ENCODE data around the gene PRM1. TPM values are rescaled to one million over a fixed set of nuclear protein-coding genes. Genes with fewer than 3 reads are reported as not detected.

PRM1 gene
- total and polyA plus RNA-seq, 2 of the 13 experiments (the other 11 are each of a cell fraction or from before 2014, with no cell fraction given): not detected

DNA sequence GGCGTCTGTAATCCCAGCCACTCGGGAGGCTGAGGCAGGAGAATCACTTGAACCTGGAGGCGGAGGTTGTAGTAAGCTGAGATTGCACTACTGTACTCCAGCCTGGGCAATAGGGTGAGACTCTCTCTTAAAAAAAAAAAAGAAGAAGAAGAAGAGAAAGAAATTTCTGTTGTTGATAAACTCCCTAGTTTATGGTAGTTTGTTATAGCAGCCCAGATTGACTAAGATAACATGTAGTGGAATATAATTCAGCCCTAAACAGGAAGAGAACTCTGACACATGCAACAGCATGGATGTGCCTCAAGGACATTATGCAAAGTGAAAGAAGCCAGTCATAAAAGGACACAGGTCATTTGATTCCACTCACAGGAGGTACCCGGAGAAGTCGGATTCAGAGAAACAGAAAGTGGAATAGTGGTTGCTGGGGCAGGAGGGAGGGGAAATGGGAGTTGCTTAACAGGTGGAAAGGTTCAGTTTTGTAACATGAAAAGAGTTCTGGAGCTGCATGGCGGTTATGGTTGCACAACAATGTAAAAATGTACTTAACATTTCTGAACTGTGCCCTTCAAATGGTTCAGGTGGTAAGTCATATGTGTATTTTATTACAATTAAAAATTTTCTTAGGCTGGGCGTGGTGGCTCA lies 26.0 kb upstream of the PRM1 start (continued):
- TF ChIP-seq, protein P1, sequence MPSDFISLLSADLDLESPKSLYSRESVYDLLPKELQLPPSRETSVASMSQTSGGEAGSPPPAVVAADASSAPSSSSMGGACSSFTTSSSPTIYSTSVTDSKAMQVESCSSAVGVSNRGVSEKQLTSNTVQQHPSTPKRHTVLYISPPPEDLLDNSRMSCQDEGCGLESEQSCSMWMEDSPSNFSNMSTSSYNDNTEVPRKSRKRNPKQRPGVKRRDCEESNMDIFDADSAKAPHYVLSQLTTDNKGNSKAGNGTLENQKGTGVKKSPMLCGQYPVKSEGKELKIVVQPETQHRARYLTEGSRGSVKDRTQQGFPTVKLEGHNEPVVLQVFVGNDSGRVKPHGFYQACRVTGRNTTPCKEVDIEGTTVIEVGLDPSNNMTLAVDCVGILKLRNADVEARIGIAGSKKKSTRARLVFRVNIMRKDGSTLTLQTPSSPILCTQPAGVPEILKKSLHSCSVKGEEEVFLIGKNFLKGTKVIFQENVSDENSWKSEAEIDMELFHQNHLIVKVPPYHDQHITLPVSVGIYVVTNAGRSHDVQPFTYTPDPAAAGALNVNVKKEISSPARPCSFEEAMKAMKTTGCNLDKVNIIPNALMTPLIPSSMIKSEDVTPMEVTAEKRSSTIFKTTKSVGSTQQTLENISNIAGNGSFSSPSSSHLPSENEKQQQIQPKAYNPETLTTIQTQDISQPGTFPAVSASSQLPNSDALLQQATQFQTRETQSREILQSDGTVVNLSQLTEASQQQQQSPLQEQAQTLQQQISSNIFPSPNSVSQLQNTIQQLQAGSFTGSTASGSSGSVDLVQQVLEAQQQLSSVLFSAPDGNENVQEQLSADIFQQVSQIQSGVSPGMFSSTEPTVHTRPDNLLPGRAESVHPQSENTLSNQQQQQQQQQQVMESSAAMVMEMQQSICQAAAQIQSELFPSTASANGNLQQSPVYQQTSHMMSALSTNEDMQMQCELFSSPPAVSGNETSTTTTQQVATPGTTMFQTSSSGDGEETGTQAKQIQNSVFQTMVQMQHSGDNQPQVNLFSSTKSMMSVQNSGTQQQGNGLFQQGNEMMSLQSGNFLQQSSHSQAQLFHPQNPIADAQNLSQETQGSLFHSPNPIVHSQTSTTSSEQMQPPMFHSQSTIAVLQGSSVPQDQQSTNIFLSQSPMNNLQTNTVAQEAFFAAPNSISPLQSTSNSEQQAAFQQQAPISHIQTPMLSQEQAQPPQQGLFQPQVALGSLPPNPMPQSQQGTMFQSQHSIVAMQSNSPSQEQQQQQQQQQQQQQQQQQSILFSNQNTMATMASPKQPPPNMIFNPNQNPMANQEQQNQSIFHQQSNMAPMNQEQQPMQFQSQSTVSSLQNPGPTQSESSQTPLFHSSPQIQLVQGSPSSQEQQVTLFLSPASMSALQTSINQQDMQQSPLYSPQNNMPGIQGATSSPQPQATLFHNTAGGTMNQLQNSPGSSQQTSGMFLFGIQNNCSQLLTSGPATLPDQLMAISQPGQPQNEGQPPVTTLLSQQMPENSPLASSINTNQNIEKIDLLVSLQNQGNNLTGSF (CRISPR knock-in tag; IDR thresholded peaks at IDR 0.05): 0 out of 2 replicates have a peak, but pooled peaks have one; percentile 15
- TF ChIP-seq, protein P2, sequence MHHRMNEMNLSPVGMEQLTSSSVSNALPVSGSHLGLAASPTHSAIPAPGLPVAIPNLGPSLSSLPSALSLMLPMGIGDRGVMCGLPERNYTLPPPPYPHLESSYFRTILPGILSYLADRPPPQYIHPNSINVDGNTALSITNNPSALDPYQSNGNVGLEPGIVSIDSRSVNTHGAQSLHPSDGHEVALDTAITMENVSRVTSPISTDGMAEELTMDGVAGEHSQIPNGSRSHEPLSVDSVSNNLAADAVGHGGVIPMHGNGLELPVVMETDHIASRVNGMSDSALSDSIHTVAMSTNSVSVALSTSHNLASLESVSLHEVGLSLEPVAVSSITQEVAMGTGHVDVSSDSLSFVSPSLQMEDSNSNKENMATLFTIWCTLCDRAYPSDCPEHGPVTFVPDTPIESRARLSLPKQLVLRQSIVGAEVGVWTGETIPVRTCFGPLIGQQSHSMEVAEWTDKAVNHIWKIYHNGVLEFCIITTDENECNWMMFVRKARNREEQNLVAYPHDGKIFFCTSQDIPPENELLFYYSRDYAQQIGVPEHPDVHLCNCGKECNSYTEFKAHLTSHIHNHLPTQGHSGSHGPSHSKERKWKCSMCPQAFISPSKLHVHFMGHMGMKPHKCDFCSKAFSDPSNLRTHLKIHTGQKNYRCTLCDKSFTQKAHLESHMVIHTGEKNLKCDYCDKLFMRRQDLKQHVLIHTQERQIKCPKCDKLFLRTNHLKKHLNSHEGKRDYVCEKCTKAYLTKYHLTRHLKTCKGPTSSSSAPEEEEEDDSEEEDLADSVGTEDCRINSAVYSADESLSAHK (CRISPR knock-in tag; IDR thresholded peaks at IDR 0.05; ENCODE audit: borderline replicate concordance): no peak; the same call in 1 of the 2 replicates
- TF ChIP-seq NPAS2 (CRISPR knock-in tag; IDR thresholded peaks at IDR 0.05; ENCODE audit: borderline replicate concordance) (no peak), WIZ (CRISPR knock-in tag; IDR thresholded peaks at IDR 0.05) (no peak), SOX5 (CRISPR knock-in tag; IDR thresholded peaks at IDR 0.05; ENCODE audit: borderline replicate concordance) (peak; percentile 86), KLF15 (CRISPR knock-in tag; IDR thresholded peaks at IDR 0.05; ENCODE audit: borderline replicate concordance) (no peak), RFX5 (IDR thresholded peaks at IDR 0.05; ENCODE audit: low read depth, low read length) (0 out of 2 replicates have a peak, but pooled peaks have one; percentile 58), SRSF9 (IDR thresholded peaks at IDR 0.05; ENCODE audit: borderline replicate concordance, insufficient read depth, low read depth, low read length, poor library complexity, severe bottlenecking) (no peak), ZFP36L2 (CRISPR knock-in tag; IDR thresholded peaks at IDR 0.05) (no peak), ZBTB7B (CRISPR knock-in tag; IDR thresholded peaks at IDR 0.05) (peak; percentile 78; the same call in 1 of the 2 replicates), ZNF367 (CRISPR knock-in tag; IDR thresholded peaks at IDR 0.05; ENCODE audit: borderline replicate concordance) (0 out of 2 replicates have a peak, but pooled peaks have one; percentile 35), PRPF4 (IDR thresholded peaks at IDR 0.05; ENCODE audit: low read depth, low read length, poor library complexity, severe bottlenecking) (no peak), PHF8 (CRISPR knock-in tag; IDR thresholded peaks at IDR 0.05) (peak; percentile 37), RFX3 (CRISPR knock-in tag; IDR thresholded peaks at IDR 0.05) (peak; percentile 56; the same call in 1 of the 2 replicates), HMG20A (CRISPR knock-in tag; IDR thresholded peaks at IDR 0.05; ENCODE audit: borderline replicate concordance) (peak; percentile 79), SP2 (CRISPR knock-in tag; IDR thresholded peaks at IDR 0.05) (no peak), BCL6 (CRISPR knock-in tag; IDR thresholded peaks at IDR 0.05) (peak; percentile 78), CREM (IDR thresholded peaks at IDR 0.05) (peak; percentile 74; the same call in 1 of the 2 replicates), CREM (CRISPR knock-in tag; IDR thresholded peaks at IDR 0.05) (no peak)
- TF ChIP-seq, protein P3, sequence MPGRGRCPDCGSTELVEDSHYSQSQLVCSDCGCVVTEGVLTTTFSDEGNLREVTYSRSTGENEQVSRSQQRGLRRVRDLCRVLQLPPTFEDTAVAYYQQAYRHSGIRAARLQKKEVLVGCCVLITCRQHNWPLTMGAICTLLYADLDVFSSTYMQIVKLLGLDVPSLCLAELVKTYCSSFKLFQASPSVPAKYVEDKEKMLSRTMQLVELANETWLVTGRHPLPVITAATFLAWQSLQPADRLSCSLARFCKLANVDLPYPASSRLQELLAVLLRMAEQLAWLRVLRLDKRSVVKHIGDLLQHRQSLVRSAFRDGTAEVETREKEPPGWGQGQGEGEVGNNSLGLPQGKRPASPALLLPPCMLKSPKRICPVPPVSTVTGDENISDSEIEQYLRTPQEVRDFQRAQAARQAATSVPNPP (CRISPR knock-in tag; IDR thresholded peaks at IDR 0.05): peak; percentile 83; the same call in 1 of the 2 replicates
- TF ChIP-seq, protein P4, sequence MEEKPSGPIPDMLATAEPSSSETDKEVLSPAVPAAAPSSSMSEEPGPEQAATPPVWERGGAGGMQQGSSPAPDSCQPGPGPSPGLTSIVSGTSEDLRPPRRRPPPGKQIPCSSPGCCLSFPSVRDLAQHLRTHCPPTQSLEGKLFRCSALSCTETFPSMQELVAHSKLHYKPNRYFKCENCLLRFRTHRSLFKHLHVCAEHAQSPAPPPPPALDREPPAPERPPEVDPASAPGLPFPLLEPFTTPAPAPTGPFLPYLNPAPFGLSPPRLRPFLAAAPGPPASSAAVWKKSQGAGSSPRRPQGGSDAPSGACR (CRISPR knock-in tag; IDR thresholded peaks at IDR 0.05): 0 out of 2 replicates have a peak, but pooled peaks have one; percentile 78
